Gastroesophageal sphincter (tissue), 4 donors: Measurements from ENCODE around the gene DAND5. TPM values are rescaled to one million over a fixed set of nuclear protein-coding genes. Genes with fewer than 3 reads are reported as not detected.
A peak's percentile ranks its signal among the peaks of the same experiment; 100 is the strongest.

Experiments used
- ATAC-seq: fragments of 150-250 bp; one replicate; pipeline ENCODE4 v1.9.1; 2016; ENCODE audit warnings: mild to moderate bottlenecking, moderate library complexity
- H3K27ac ChIP-seq, 4 donors: fragments of 200-600 bp; sonication (generic) in 3 of 4; 1 replicate in 3 of 4; 2 replicates in 1 of 4; pipeline ENCODE4 v1.5.1; 2016 to 2019
- H3K27me3 ChIP-seq: fragments of 200-600 bp; sonication (generic); one replicate; pipeline ENCODE4 v1.5.1; 2019
- H3K36me3 ChIP-seq, 2 donors: fragments of 200-600 bp; sonication (generic); one replicate each; pipeline ENCODE4 v1.5.1; 2019; ENCODE audit warnings: control low read depth in 1 of 2
- H3K4me1 ChIP-seq, 3 donors: fragments of 200-600 bp; sonication (generic); 1 replicate in 2 of 3; 2 replicates in 1 of 3; pipeline ENCODE4 v1.5.1; 2016 to 2019; ENCODE audit warnings: control low read depth in 2 of 3
- H3K4me3 ChIP-seq, 2 donors: fragments of 200-600 bp; sonication (generic); one replicate each; pipeline ENCODE4 v1.5.1; 2019; ENCODE audit warnings: mild to moderate bottlenecking in 1 of 2, moderate library complexity in 1 of 2
- H3K9me3 ChIP-seq, 3 donors: fragments of 200-600 bp; sonication (generic); one replicate each; pipeline ENCODE4 v1.5.1; 2017 to 2019; ENCODE audit warnings: control low read depth in 2 of 3
- EP300 ChIP-seq: sonication (generic); formaldehyde crosslinking; IDR thresholded peaks from one replicate; pipeline ENCODE4 v1.6.1; 2017; ENCODE audit warnings: antibody characterized with exemption, mild to moderate bottlenecking
- POLR2A ChIP-seq, 2 donors: fragments of 450-650 bp; IDR thresholded peaks; one replicate each; pipeline ENCODE4 v1.6.1; 2017; ENCODE audit warnings: antibody characterized with exemption in 2 of 2, mild to moderate bottlenecking in 2 of 2, moderate library complexity in 1 of 2
- POLR2AphosphoS5 ChIP-seq: sonication (generic); formaldehyde crosslinking; IDR thresholded peaks from one replicate; pipeline ENCODE4 v1.6.1; 2017; ENCODE audit warnings: antibody characterized with exemption
- WGBS, 2 donors: methylation state at CpG; one replicate each; pipeline ENCODE4 v1.1.5; 2018; ENCODE audit warnings: low coverage in 1 of 2; 5-methylcytosine and 5-hydroxymethylcytosine counted together
- total RNA-seq, 4 donors: library from RNA; depleted of rRNA; stranded (reverse); fragments of >200 nt; gene quantifications; one replicate each; pipeline ENCODE4 v1.1.0, GENCODE V29; 2016
- TF ChIP-seq, protein P1 (sequence below), 4 experiments: fragments of 200-600 bp in 2 of 4; fragments of 450-650 bp in 2 of 4; sonication (generic) in 1 of 4; IDR thresholded peaks; one replicate each; pipeline ENCODE4 v1.5.1; 2017 to 2019; ENCODE audit warnings: antibody characterized with exemption in 4 of 4, mild to moderate bottlenecking in 2 of 4, moderate library complexity in 2 of 4

DAND5 gene
- total RNA-seq, 4 donors from 2014 or later: 0.35 TPM; not detected in 3

DNA sequence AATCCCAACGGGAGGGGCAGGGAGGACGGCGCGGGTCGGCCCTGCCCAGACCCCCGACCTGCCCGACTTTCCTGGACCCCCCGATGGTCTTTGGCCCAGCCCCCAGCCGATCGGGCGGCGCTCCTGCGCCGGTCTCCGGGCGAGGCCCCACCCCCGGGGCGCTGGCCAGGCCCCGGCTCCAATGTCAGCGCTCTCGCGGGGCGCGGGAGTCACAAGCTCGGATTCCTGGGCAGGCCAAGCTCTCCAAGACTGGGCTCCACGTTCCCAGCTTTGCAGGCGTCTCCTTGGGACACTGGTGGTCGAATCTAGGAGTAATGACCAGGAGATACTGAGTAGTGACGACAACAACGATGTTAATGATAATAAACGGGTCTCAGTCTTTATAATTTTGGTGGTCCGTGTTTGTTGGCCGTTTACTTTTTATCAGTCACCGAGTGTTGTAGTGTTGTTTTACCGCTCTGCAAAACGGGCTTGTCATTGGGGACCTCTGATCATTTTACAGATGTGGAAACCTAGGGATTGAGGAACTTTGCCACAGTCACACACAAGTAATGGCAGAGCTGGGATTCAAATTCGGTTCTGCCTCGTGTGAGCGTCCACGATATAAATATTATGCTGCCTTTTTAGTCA lies 23.2 kb upstream of the DAND5 start:
- Histone ChIP-seq H3K27me3 (no peaks in the 10 kb centered on the region), H3K4me1 (peaks cover 0 to 70% (median 13%) of the 10 kb centered on the region in 3 donors), H3K9me3 (no peaks in the 10 kb centered on the region), H3K27ac (peak overlapping the region; percentile 92 to 97 (median 95)), H3K36me3 (peaks cover 0 to 75% of the 10 kb centered on the region in 2 donors), H3K4me3 (peak overlapping the region; percentile 96 to 99)
- TF ChIP-seq, protein P1, sequence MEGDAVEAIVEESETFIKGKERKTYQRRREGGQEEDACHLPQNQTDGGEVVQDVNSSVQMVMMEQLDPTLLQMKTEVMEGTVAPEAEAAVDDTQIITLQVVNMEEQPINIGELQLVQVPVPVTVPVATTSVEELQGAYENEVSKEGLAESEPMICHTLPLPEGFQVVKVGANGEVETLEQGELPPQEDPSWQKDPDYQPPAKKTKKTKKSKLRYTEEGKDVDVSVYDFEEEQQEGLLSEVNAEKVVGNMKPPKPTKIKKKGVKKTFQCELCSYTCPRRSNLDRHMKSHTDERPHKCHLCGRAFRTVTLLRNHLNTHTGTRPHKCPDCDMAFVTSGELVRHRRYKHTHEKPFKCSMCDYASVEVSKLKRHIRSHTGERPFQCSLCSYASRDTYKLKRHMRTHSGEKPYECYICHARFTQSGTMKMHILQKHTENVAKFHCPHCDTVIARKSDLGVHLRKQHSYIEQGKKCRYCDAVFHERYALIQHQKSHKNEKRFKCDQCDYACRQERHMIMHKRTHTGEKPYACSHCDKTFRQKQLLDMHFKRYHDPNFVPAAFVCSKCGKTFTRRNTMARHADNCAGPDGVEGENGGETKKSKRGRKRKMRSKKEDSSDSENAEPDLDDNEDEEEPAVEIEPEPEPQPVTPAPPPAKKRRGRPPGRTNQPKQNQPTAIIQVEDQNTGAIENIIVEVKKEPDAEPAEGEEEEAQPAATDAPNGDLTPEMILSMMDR (IDR thresholded peaks at IDR 0.05): no peak
- TF ChIP-seq POLR2A (IDR thresholded peaks at IDR 0.05) (no peak), POLR2AphosphoS5 (no peak), EP300 (no peak)
- ATAC-seq: peak; percentile 78
- WGBS, 2 donors: 0% methylated on average over 5 to 9 of the region's 40 CpGs

DNA sequence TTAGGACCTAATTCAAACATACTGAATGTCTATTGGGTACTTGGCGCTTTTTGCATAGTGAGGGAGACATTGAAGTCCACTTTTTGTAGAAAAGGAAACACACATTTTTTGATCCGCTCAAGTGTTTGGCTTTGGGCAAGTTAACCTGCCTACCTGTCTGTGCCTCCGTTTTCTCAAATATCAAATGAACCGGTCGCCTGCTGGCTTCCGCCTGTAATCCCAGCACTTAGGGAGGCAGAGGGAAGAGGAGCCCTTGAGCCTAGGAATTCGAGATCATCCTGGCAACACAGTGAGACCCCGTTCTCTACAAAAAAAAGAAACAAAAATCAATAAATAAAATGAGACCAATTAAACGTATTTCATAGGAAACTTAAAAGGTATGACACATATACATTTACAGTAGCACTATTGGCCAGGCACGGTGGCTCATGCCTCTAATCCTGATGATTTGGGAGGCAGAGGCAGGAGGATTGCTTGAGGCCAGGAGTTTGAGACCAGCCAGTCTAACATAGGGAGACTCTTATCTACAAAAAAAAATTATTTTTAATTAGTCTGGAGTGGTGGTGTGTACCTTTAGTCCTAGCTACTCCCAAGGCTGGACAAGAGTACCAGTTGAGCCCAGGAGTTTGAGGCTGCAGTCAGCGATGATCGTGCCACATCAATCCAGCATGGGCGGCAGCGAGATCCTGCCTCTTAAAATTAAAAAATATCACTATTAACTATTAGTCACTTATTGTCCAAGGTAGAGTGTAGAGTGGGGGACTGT lies 22.5 kb upstream of the DAND5 start:
- WGBS, 2 donors: 51 to 62% methylated on average over 9 to 14 of the region's 14 CpGs
- peak overlapping the region; percentile 96 to 99 for H3K4me3 ChIP-seq
- H3K9me3 ChIP-seq: no peaks in the 10 kb centered on the region
- peaks cover 0 to 66% (median 13%) of the 10 kb centered on the region in 3 donors for H3K4me1 ChIP-seq
- TF ChIP-seq POLR2A (IDR thresholded peaks at IDR 0.05): no peak
- no peak for TF ChIP-seq POLR2AphosphoS5
- TF ChIP-seq, protein P1 (IDR thresholded peaks at IDR 0.05): no peak
- TF ChIP-seq EP300: no peak
- ATAC-seq: no peak
- peaks cover 0 to 75% of the 10 kb centered on the region in 2 donors for H3K36me3 ChIP-seq
- H3K27me3 ChIP-seq: no peaks in the 10 kb centered on the region
- H3K27ac ChIP-seq: peak overlapping the region in 3 of 4 donors; percentile 94 to 97 (median 96)

DNA sequence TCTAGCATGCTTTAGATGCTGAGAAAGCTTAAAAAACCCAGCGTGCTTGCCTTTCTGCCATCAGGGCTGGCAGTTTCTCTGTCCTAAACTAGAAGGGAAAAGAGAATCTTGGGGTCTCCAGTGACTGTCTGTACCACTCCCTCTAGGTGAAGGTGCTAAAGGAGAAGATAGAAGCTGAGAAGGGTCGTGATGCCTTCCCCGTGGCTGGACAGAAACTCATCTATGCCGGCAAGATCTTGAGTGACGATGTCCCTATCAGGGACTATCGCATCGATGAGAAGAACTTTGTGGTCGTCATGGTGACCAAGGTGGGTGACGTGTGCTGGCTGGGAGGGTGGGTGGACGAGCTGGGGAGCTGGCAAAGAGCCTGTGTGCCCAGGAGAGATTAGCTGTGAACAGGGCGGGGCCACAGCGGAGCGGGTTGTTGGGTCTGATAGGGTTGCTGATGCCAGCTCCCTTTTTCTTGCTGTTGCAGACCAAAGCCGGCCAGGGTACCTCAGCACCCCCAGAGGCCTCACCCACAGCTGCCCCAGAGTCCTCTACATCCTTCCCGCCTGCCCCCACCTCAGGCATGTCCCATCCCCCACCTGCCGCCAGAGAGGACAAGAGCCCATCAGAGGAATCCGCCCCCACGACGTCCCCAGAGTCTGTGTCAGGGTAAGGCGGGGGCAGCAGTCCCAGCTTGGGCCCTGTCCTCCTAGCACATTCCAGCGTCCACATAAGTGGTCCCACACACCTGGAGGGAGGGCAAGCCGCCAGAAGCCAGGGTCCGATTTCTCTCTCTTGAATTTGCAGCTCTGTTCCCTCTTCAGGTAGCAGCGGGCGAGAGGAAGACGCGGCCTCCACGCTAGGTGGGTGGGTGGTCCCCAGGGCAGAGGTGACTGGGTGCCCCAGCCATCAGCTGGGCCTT lies 21.4 kb upstream of the DAND5 start:
- Histone ChIP-seq H3K4me3 (no peak overlapping the region), H3K9me3 (no peaks in the 10 kb centered on the region), H3K27ac (no peak overlapping the region), H3K27me3 (no peaks in the 10 kb centered on the region), H3K4me1 (peaks cover 0 to 66% (median 13%) of the 10 kb centered on the region in 3 donors), H3K36me3 (peaks cover 0 to 75% of the 10 kb centered on the region in 2 donors)
- TF ChIP-seq, protein P1 (IDR thresholded peaks at IDR 0.05): no peak
- no peak for TF ChIP-seq EP300
- no peak for TF ChIP-seq POLR2A (IDR thresholded peaks at IDR 0.05)
- no peak for ATAC-seq
- WGBS, 2 donors: 68 to 78% methylated on average over 12 to 13 of the region's 28 CpGs

DNA sequence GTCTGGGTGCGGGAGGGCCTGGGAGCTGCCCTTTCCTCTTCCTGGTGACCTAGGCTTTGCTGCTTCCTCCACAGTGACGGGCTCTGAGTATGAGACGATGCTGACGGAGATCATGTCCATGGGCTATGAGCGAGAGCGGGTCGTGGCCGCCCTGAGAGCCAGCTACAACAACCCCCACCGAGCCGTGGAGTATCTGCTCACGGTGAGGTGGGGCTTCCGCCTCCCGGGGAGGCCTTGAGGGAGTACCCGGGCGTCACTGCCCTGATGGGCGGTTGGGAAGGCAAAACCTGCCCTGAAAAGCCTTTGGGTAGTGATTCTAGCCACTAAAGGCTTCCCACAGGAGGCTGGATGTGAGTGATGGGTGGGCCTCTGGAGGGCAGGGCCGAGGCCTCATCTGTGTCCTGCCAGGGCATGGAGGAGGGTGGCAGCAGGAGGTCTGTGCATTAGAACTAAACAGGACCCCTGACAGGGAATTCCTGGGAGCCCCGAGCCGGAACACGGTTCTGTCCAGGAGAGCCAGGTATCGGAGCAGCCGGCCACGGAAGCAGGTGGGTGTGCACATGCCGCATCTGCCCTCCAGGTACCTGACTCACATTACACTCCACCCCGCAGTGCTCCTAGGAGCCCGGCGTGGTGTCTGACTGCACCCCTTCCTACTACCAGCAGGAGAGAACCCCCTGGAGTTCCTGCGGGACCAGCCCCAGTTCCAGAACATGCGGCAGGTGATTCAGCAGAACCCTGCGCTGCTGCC lies 20.6 kb upstream of the DAND5 start:
- H3K4me1 ChIP-seq: peaks cover 0 to 66% (median 16%) of the 10 kb centered on the region in 3 donors
- no peak for TF ChIP-seq EP300
- TF ChIP-seq, protein P1 (IDR thresholded peaks at IDR 0.05): no peak
- TF ChIP-seq POLR2A (IDR thresholded peaks at IDR 0.05): no peak
- TF ChIP-seq POLR2AphosphoS5: no peak
- no peak overlapping the region for H3K4me3 ChIP-seq
- no CpG with 5 or more reads among the region's 30 CpGs for WGBS, 2 donors
- peaks cover 0 to 75% of the 10 kb centered on the region in 2 donors for H3K36me3 ChIP-seq
- H3K27ac ChIP-seq: no peak overlapping the region
- H3K9me3 ChIP-seq: no peaks in the 10 kb centered on the region
- H3K27me3 ChIP-seq: no peaks in the 10 kb centered on the region
- no peak for ATAC-seq
